Measurements from ENCODE around the gene OPCML. TPM values are rescaled to one million over a fixed set of nuclear protein-coding genes. Genes with fewer than 3 reads are reported as not detected.

Gene OPCML
- total RNA-seq, 1 donor from 2014 or later: 4.6 TPM

GRCh38 chr11:133064152-133064877, 468.0 kb downstream of the OPCML start:
- DNase-seq (ENCODE audit: extremely low spot score, unreplicated experiment): peak; percentile 89
- H3K27me3 Mint-ChIP-seq: peaks cover 66% of the 10 kb centered on the region
- H3K9me3 Mint-ChIP-seq: no peaks in the 10 kb centered on the region
- H3K36me3 Mint-ChIP-seq: no peaks in the 10 kb centered on the region
- H3K4me1 Mint-ChIP-seq (ENCODE audit: unreplicated experiment): peaks cover 8% of the 10 kb centered on the region
- TF ChIP-seq, protein P1, sequence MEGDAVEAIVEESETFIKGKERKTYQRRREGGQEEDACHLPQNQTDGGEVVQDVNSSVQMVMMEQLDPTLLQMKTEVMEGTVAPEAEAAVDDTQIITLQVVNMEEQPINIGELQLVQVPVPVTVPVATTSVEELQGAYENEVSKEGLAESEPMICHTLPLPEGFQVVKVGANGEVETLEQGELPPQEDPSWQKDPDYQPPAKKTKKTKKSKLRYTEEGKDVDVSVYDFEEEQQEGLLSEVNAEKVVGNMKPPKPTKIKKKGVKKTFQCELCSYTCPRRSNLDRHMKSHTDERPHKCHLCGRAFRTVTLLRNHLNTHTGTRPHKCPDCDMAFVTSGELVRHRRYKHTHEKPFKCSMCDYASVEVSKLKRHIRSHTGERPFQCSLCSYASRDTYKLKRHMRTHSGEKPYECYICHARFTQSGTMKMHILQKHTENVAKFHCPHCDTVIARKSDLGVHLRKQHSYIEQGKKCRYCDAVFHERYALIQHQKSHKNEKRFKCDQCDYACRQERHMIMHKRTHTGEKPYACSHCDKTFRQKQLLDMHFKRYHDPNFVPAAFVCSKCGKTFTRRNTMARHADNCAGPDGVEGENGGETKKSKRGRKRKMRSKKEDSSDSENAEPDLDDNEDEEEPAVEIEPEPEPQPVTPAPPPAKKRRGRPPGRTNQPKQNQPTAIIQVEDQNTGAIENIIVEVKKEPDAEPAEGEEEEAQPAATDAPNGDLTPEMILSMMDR (conservative IDR thresholded peaks at IDR 0.05): peak; percentile 97
- H3K4me3 Mint-ChIP-seq: peak overlapping the region; percentile 81
- peak overlapping the region; percentile 6 for H3K27ac Mint-ChIP-seq

DNA sequence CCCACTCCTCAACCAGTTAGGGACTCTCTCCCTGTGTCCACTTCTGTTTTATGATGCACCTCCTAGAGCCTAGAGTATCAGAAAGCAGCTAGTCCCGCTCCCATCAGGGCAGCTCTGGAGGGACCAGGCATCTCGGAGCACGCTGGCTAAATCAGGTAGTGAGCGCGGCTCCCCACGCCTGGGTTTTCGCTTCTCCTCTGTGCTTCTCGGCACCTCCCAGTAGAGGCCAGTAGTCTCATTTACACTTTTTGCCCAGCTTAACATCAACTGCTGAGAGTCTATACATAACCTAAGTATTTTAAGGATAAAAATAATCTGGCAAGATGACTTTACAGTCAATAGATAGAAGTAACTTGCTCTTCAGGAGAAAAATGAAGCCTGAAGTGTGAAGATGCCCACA, 473.8 kb downstream of the OPCML start:
- Mint-ChIP-seq H3K36me3 (no peaks in the 10 kb centered on the region), H3K4me3 (no peak overlapping the region), H3K27ac (no peak overlapping the region), H3K9me3 (no peaks in the 10 kb centered on the region), H3K4me1 (ENCODE audit: unreplicated experiment) (peaks cover 2% of the 10 kb centered on the region), H3K27me3 (peaks cover 42% of the 10 kb centered on the region)
- DNase-seq (ENCODE audit: extremely low spot score, unreplicated experiment): no peak
- TF ChIP-seq, protein P1 (conservative IDR thresholded peaks at IDR 0.05): no peak

DNA sequence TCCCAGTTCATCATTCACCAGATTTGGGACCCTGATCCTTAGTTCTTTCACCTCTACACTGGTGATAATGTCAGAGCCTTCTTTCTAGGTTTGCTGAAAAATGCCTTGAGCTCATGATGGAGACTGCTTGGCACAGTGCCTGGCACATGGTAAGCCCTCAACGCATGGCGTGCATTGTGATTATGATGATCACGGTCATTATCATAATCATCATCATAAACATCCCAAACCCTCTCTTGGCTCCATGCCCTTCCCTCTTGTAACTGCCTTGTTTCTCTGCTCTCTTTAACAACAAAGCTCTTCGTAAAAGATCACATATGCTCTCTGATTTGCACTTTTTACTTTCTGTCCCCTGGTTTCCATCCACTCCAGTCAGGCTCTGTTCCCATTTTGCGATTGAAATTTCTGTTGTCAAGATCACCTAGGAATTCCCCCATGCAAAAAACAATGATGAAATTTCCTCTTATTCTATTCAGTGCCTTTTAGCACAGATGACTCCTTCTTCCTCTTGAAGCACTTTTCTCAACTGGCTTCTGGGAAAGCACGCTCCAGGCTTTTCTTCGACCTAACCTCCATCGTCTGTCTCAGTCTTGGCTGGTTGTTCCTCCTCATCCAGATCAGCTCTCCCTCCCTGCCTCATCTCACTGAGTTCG, 479.1 kb downstream of the OPCML start:
- Mint-ChIP-seq H3K27ac (no peak overlapping the region), H3K36me3 (no peaks in the 10 kb centered on the region), H3K9me3 (no peaks in the 10 kb centered on the region), H3K27me3 (peaks cover 35% of the 10 kb centered on the region), H3K4me1 (ENCODE audit: unreplicated experiment) (peaks cover 5% of the 10 kb centered on the region), H3K4me3 (no peak overlapping the region)
- no peak for DNase-seq (ENCODE audit: extremely low spot score, unreplicated experiment)
- TF ChIP-seq, protein P1 (conservative IDR thresholded peaks at IDR 0.05): no peak

DNA sequence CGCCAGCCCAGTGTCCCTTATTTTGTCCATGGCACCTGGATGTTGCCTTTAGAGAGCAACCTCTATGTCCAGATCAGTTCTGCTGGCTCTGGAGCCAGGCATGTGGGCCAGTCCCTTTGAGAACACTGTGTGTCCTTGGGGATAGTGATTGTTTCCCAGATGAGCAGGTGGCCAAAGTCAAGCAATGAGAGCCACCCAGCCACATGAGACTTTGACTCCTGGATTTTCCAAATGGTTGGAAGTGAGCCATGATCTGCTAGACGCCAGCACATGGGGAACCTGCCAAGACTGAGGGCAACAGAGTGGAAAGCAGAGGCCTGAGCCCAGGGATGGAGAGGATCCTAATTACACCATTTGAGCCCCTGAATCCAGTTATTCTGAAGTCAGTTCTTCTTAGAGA, 479.8 kb downstream of the OPCML start:
- H3K9me3 Mint-ChIP-seq: no peaks in the 10 kb centered on the region
- peaks cover 42% of the 10 kb centered on the region for H3K27me3 Mint-ChIP-seq
- H3K4me1 Mint-ChIP-seq (ENCODE audit: unreplicated experiment): peaks cover 12% of the 10 kb centered on the region
- TF ChIP-seq, protein P1 (conservative IDR thresholded peaks at IDR 0.05): no peak
- no peaks in the 10 kb centered on the region for H3K36me3 Mint-ChIP-seq
- no peak overlapping the region for H3K4me3 Mint-ChIP-seq
- no peak for DNase-seq (ENCODE audit: extremely low spot score, unreplicated experiment)
- no peak overlapping the region for H3K27ac Mint-ChIP-seq

DNA sequence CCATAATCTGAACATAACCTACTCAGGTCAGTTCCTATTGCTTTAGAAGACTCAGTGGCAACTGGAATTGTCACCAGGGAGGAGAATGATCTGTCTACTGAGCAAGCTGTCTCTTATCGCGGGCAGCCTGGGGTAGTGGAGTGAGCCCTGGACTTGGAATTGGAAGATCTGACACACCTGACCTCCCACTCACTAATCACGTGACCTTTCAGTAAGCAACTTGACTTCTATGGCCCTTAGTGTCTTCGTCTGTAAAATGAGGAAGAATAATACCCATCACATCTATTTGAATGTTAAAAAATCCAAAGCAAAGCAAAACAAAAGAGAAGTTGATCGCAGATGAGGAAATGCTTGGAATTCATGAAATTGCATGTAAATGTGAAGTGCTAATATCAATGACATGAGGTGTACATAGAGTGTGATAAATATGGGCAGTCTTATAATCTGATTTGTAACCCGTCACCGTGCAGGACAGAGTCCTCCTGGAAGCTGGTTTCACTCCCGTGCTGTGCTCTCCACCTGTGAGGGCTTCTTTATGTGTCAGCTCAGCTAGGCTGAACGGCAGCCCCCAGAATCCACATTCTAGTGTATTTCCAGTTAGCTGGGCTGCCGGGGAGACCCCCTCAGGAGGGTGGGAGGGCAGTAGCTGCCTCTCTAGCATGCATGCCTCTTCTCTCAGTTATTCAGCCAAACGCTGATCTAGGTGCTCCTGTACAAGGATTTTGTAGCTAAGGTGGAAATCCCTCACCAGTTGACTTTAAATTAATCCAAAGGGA, 482.9 kb downstream of the OPCML start:
- H3K4me1 Mint-ChIP-seq (ENCODE audit: unreplicated experiment): peaks cover 24% of the 10 kb centered on the region
- TF ChIP-seq, protein P1 (conservative IDR thresholded peaks at IDR 0.05): no peak
- peaks cover 68% of the 10 kb centered on the region for H3K27me3 Mint-ChIP-seq
- DNase-seq (ENCODE audit: extremely low spot score, unreplicated experiment): no peak
- H3K27ac Mint-ChIP-seq: no peak overlapping the region
- no peaks in the 10 kb centered on the region for H3K36me3 Mint-ChIP-seq
- H3K4me3 Mint-ChIP-seq: no peak overlapping the region
- no peaks in the 10 kb centered on the region for H3K9me3 Mint-ChIP-seq

Measured in type B pancreatic cell (in vitro differentiated cells).